PC-9 (cell line): Measurements from ENCODE around the gene ARHGAP26. TPM values are rescaled to one million over a fixed set of nuclear protein-coding genes. Genes with fewer than 3 reads are reported as not detected.

Experiments used
- BruUV-seq: library from RNA; stranded (reverse); fragments of 400-500 nt; replicated peaks from 2 replicates; lab custom pipeline; 2021; lab: Mats Ljungman, UMichigan
- CTCF ChIA-PET: fragments of 300-600 bp; sonication (Branson Sonifier 250); formaldehyde crosslinking; loops from one replicate; lab custom pipeline; 2022; ENCODE audit warnings: antibody characterized with exemption; lab: Charles Lee
- POLR2A ChIA-PET: fragments of 300-600 bp; sonication (Branson Sonifier 250); formaldehyde crosslinking; loops from one replicate; lab custom pipeline; 2022; ENCODE audit warnings: antibody characterized with exemption; ENCODE audit not compliant: unreplicated experiment; lab: Charles Lee
- DNase-seq, 2 experiments: peaks; one replicate each; pipeline versions ENCODE4 v3.0.0 to v3.0.0-alpha.2; 2015 to 2022; ENCODE audit warnings: mixed read lengths in 1 of 2
- H2AFZ ChIP-seq: fragments of 200-600 bp; sonication (generic); 2 replicates; pipeline ENCODE4 v1.8.1; 2017; ENCODE audit warnings: antibody characterized with exemption
- H3F3A ChIP-seq: fragments of 200-600 bp; sonication (generic); 2 replicates; pipeline ENCODE4 v1.8.1; 2017; ENCODE audit warnings: antibody characterized with exemption, mild to moderate bottlenecking, low read depth; ENCODE audit not compliant: insufficient read depth
- H3K27ac ChIP-seq: fragments of 200-600 bp; sonication (generic); 2 replicates; pipeline ENCODE4 v1.6.1; 2016; ENCODE audit warnings: mixed run types
- H3K27me3 ChIP-seq: fragments of 200-600 bp; sonication (generic); 2 replicates; pipeline ENCODE4 v1.6.1; 2016; ENCODE audit warnings: low read depth, mixed run types; ENCODE audit not compliant: insufficient read depth
- H3K36me3 ChIP-seq: fragments of 200-600 bp; sonication (generic); 2 replicates; pipeline ENCODE4 v1.6.1; 2016; ENCODE audit warnings: low read depth, mixed run types
- H3K4me1 ChIP-seq: fragments of 200-600 bp; sonication (generic); replicated peaks from 2 replicates; pipeline ENCODE4 v1.6.1; 2016; ENCODE audit warnings: mixed run types; ENCODE audit not compliant: insufficient read depth
- H3K4me2 ChIP-seq: fragments of 200-600 bp; sonication (generic); 2 replicates; pipeline ENCODE4 v1.6.1; 2017; ENCODE audit warnings: mixed run types
- H3K4me3 ChIP-seq: fragments of 200-600 bp; sonication (generic); 2 replicates; pipeline ENCODE4 v1.6.1; 2016; ENCODE audit warnings: mixed run types
- H3K79me2 ChIP-seq: fragments of 200-600 bp; sonication (generic); 2 replicates; pipeline ENCODE4 v1.6.1; 2017; ENCODE audit warnings: low read depth, mixed run types
- H3K9me2 ChIP-seq: fragments of 200-600 bp; sonication (generic); 2 replicates; pipeline ENCODE4 v1.8.1; 2017; ENCODE audit warnings: mild to moderate bottlenecking; ENCODE audit not compliant: insufficient read depth
- H3K9me3 ChIP-seq: fragments of 200-600 bp; sonication (generic); 2 replicates; pipeline ENCODE4 v1.8.1; 2016; ENCODE audit warnings: low read depth; ENCODE audit not compliant: insufficient read depth
- H4K20me1 ChIP-seq: fragments of 200-600 bp; sonication (generic); 2 replicates; pipeline ENCODE4 v1.8.1; 2017; ENCODE audit not compliant: insufficient read depth
- CTCF ChIP-seq: fragments of 200-600 bp; sonication (generic); conservative IDR thresholded peaks from 2 replicates; pipeline ENCODE4 v1.6.1; 2017; ENCODE audit warnings: mixed run types, antibody characterized with exemption, mild to moderate bottlenecking, moderate library complexity
- EZH2 ChIP-seq: fragments of 200-600 bp; sonication (generic); IDR thresholded peaks from 2 replicates; pipeline ENCODE4 v1.8.0; 2017; ENCODE audit warnings: antibody characterized with exemption, low read depth
- intact Hi-C: fragments of 100-400 bp; cut with micrococcal nuclease; formaldehyde crosslinking; loops from one replicate; pipeline ENCODE4 v1.10.0; 2022; ENCODE audit not compliant: unreplicated experiment
- total RNA-seq: library from RNA; stranded (reverse); gene quantifications from 2 replicates; pipeline ENCODE4 v1.2.3, GENCODE V29; 2021

ARHGAP26 gene
- total RNA-seq, 1 experiment from 2014 or later: 29.7 TPM

GRCh38 chr5:143024228-143024920 lies 254.2 kb downstream of the ARHGAP26 start:
- intact Hi-C loops: no loop called here
- no TSS peak for BruUV-seq

GRCh38 chr5:143025376-143025775 lies 255.2 kb downstream of the ARHGAP26 start:
- intact Hi-C loops: no loop called here
- H4K20me1 ChIP-seq: no peaks in the 10 kb centered on the region; the same call in 1 of the 2 replicates
- H3K79me2 ChIP-seq: no peaks in the 10 kb centered on the region
- H2AFZ ChIP-seq: no peak overlapping the region
- no peaks in the 10 kb centered on the region for H3K4me1 ChIP-seq
- H3K9me2 ChIP-seq: no peaks in the 10 kb centered on the region
- no peak overlapping the region for H3K27ac ChIP-seq
- POLR2A ChIA-PET: no interaction called here
- H3K9me3 ChIP-seq: no peaks in the 10 kb centered on the region
- CTCF ChIA-PET: interaction anchor here (0.6 kb wide), 1 partner anchor 109 kb away, joined by 4 read pairs; no protein-coding TSS in a partner anchor
- BruUV-seq: no TSS peak
- H3F3A ChIP-seq: no peaks in the 10 kb centered on the region
- no peaks in the 10 kb centered on the region for H3K36me3 ChIP-seq
- TF ChIP-seq EZH2 (no peak), CTCF (no peak)
- H3K27me3 ChIP-seq: no peaks in the 10 kb centered on the region
- DNase-seq: no peak
- H3K4me2 ChIP-seq: no peak overlapping the region
- no peak overlapping the region for H3K4me3 ChIP-seq

More at GRCh38 chr5:143024228-143024920, 254.2 kb downstream of the ARHGAP26 start:
- no peaks in the 10 kb centered on the region for H3K9me2 ChIP-seq
- no peaks in the 10 kb centered on the region for H4K20me1 ChIP-seq
- TF ChIP-seq EZH2: no peak
- no peak for TF ChIP-seq CTCF
- no peak overlapping the region for H3K4me2 ChIP-seq
- no peak for DNase-seq
- H2AFZ ChIP-seq: no peak overlapping the region
- CTCF ChIA-PET: interaction anchor here (0.6 kb wide), 2 partner anchors 18 to 1156 kb away, joined by 5 to 6 read pairs; no protein-coding TSS in a partner anchor
- no peaks in the 10 kb centered on the region for H3F3A ChIP-seq
- H3K9me3 ChIP-seq: no peaks in the 10 kb centered on the region
- no peak overlapping the region for H3K27ac ChIP-seq
- H3K4me3 ChIP-seq: no peak overlapping the region
- H3K4me1 ChIP-seq: no peaks in the 10 kb centered on the region
- H3K36me3 ChIP-seq: no peaks in the 10 kb centered on the region
- no peaks in the 10 kb centered on the region for H3K79me2 ChIP-seq
- no peaks in the 10 kb centered on the region for H3K27me3 ChIP-seq
- POLR2A ChIA-PET: no interaction called here

GRCh38 chr5:143025971-143026370 lies 255.8 kb downstream of the ARHGAP26 start:
- Histone ChIP-seq H3K4me3 (no peak overlapping the region), H3K36me3 (no peaks in the 10 kb centered on the region), H3K4me1 (no peaks in the 10 kb centered on the region), H3K27ac (no peak overlapping the region), H4K20me1 (no peaks in the 10 kb centered on the region; the same call in 1 of the 2 replicates), H3K9me2 (no peaks in the 10 kb centered on the region), H3K4me2 (no peak overlapping the region), H2AFZ (no peak overlapping the region), H3K79me2 (no peaks in the 10 kb centered on the region), H3K27me3 (no peaks in the 10 kb centered on the region), H3K9me3 (no peaks in the 10 kb centered on the region), H3F3A (no peaks in the 10 kb centered on the region)
- TF ChIP-seq EZH2 (no peak), CTCF (no peak)
- intact Hi-C loops: no loop called here
- no TSS peak for BruUV-seq
- ChIA-PET CTCF (interaction anchor here (0.6 kb wide), 1 partner anchor 108 kb away, joined by 4 read pairs; no protein-coding TSS in a partner anchor), POLR2A (no interaction called here)
- DNase-seq: no peak
